ENCODE measurements around the gene SHROOM2.

The SHROOM2 gene

DNA sequence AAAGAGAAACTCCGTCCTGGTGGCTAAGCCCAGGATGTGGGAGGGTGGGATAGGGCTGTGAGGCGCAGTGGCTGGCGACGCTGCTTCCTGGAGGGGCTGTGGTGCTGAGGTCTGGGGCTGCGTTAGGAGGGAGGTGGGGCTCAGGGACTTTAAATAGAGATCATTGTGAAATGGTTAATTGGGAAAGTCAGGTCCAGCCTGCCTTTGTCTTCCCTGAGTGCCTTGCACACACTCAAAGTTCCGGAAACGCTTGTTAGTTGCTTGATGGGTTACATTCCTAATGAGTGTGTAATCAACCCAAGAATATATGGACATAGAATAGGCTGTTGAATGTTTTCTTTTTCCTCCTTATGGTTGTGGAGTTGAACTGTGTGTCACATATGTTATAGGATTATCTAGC is 125.3 kb downstream of the SHROOM2 start:
- H3K36me3 ChIP-seq, result no peaks in the 10 kb centered on the region
- no peaks in the 10 kb centered on the region for H3K27me3 ChIP-seq
- no peak overlapping the region for H3K4me3 ChIP-seq (ENCODE audit: low read depth, low read length)
- no peaks in the 10 kb centered on the region for H3K9me3 ChIP-seq
- H3K4me1 ChIP-seq, result no peaks in the 10 kb centered on the region
- TF ChIP-seq, protein P1, sequence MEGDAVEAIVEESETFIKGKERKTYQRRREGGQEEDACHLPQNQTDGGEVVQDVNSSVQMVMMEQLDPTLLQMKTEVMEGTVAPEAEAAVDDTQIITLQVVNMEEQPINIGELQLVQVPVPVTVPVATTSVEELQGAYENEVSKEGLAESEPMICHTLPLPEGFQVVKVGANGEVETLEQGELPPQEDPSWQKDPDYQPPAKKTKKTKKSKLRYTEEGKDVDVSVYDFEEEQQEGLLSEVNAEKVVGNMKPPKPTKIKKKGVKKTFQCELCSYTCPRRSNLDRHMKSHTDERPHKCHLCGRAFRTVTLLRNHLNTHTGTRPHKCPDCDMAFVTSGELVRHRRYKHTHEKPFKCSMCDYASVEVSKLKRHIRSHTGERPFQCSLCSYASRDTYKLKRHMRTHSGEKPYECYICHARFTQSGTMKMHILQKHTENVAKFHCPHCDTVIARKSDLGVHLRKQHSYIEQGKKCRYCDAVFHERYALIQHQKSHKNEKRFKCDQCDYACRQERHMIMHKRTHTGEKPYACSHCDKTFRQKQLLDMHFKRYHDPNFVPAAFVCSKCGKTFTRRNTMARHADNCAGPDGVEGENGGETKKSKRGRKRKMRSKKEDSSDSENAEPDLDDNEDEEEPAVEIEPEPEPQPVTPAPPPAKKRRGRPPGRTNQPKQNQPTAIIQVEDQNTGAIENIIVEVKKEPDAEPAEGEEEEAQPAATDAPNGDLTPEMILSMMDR (IDR thresholded peaks at IDR 0.05; ENCODE audit: low read depth, low read length), result no peak
- no peak for DNase-seq

DNA sequence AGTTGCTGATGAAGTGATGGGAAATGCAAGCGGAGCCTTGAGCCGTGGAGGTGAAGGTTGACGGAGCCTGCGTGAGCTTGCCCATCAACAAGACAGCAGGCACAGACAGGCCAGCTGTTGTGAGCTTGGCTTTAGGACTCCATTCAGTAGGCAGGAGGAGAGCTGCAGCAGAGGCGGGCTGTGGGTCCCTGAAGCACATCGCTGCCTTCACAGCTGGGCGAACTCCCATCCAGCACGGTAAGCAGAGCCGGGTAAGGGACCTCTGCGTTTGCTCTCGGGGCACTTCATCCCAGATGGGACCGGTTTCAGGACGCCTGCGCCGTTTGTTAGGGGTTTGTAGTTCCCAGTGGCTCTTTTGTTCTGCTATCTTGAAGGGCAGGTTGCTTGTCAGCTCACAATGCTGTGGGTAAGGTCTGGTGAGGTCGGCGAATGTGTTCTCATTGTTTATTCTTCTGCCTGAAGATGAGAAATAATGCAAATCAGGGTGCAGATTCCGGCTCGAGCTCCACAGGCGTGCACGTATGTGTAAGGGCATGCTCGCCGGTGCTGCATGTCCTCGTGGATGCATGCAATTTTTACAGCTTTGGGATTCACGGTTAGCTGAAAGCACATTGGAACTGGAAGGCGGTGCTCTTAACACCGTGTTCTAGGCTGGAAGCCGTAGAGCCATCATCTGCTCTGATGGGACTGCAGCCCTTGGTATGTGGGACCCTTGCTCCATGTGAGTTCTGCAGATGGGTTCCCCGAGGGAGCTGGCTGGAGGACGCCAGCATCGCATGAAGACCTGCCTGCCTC is 126.3 kb downstream of the SHROOM2 start:
- DNase-seq, result no peak
- TF ChIP-seq, protein P1 (IDR thresholded peaks at IDR 0.05; ENCODE audit: low read depth, low read length), result no peak
- no peak overlapping the region for H3K4me3 ChIP-seq (ENCODE audit: low read depth, low read length)
- no peaks in the 10 kb centered on the region for H3K36me3 ChIP-seq
- H3K9me3 ChIP-seq, result no peaks in the 10 kb centered on the region
- H3K27me3 ChIP-seq, result no peaks in the 10 kb centered on the region
- H3K4me1 ChIP-seq, result no peaks in the 10 kb centered on the region

DNA sequence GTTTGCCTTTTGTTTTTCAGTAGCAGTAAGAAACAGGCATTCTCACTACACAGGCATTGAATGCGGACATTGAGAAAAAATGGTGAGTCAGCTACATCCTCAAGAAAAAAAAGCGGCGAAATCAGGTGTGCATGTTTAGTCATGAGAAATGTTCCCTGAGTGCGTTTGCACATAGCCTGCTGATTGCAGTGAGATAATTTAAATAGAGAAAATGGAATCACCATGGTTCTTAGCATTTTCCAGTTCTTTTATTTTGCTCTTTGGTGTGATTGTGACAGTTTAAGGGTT is 126.9 kb downstream of the SHROOM2 start:
- H3K9me3 ChIP-seq, result no peaks in the 10 kb centered on the region
- TF ChIP-seq, protein P1 (IDR thresholded peaks at IDR 0.05; ENCODE audit: low read depth, low read length), result no peak
- no peaks in the 10 kb centered on the region for H3K4me1 ChIP-seq
- DNase-seq, result no peak
- H3K36me3 ChIP-seq, result no peaks in the 10 kb centered on the region
- H3K27me3 ChIP-seq, result no peaks in the 10 kb centered on the region
- no peak overlapping the region for H3K4me3 ChIP-seq (ENCODE audit: low read depth, low read length)

DNA sequence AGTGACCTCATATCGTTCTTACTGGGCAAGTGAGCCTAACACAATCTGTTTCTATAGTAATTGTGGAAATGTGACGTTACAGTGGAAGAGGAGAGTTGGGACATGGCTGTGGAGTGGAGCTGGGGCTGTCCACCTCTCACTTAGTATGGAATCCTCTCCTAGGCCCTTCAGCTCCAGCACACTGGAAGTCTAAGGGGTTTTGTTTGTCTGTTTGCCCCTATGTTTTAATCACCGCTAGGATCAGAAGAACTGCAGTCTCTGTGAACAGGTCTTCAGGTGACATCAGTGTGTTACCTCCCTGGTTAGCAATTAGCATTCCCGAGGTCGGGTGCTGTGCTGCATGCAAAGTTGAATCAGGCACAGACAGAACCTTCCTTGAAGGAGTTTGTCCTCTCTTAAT is 131.6 kb downstream of the SHROOM2 start:
- Histone ChIP-seq H3K4me3 (ENCODE audit: low read depth, low read length) (no peak overlapping the region), H3K27me3 (no peaks in the 10 kb centered on the region)

DNA sequence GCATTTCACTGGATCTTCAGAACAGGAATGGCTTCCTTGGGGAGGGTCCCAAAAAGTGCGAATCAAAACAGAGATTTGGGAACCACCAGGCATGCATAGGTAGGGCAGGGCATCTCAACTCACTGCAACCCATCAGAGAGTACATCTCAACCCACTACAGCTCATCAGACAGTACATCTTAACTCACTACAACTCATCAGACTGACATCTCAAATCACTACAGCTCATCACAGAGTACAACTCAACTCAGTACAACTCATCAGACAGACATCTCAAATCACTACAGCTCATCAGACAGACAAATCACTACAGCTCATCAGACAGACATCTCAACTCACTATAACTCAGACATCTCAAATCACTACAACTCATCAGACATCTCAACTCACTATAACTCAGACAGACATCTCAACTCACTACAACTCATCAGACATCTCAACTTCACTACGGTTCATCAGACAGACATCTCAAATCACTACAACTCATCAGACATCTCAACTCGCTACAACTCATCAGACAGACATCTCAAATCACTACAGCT is 133.5 kb downstream of the SHROOM2 start:
- no peaks in the 10 kb centered on the region for H3K27me3 ChIP-seq
- no peak overlapping the region for H3K4me3 ChIP-seq (ENCODE audit: low read depth, low read length)
- H3K4me1 ChIP-seq, result no peaks in the 10 kb centered on the region
- DNase-seq, result no peak
- H3K36me3 ChIP-seq, result no peaks in the 10 kb centered on the region
- TF ChIP-seq, protein P1 (IDR thresholded peaks at IDR 0.05; ENCODE audit: low read depth, low read length), result no peak
- no peaks in the 10 kb centered on the region for H3K9me3 ChIP-seq

More for the DNA sequence above, 131.6 kb downstream of the SHROOM2 start:
- Histone ChIP-seq H3K9me3 (no peaks in the 10 kb centered on the region), H3K4me1 (no peaks in the 10 kb centered on the region), H3K36me3 (no peaks in the 10 kb centered on the region)
- TF ChIP-seq, protein P1 (IDR thresholded peaks at IDR 0.05; ENCODE audit: low read depth, low read length), result no peak
- DNase-seq, result no peak

DNA sequence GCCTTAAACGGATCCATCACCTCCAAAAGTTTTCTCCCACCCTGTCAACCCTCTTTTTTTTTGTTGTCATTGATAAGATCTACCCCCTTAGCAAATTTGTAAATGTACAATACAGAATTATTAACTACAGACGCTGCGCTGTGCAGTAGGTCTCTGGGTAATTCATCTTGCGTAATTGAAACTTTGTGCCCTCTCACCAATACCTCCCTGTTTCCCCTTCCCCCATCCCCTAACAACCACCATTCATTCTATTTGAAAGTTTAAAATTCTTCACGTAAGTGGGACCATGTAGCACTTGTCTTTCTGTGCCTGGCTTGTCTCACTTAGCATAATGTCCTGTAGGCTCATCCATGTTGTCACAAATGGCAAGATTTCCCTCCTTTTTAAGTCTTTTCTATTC is 135.2 kb downstream of the SHROOM2 start:
- DNase-seq, result no peak
- TF ChIP-seq, protein P1 (IDR thresholded peaks at IDR 0.05; ENCODE audit: low read depth, low read length), result no peak
- Histone ChIP-seq H3K4me1 (no peaks in the 10 kb centered on the region), H3K36me3 (no peaks in the 10 kb centered on the region), H3K27me3 (no peaks in the 10 kb centered on the region), H3K4me3 (ENCODE audit: low read depth, low read length) (no peak overlapping the region), H3K9me3 (no peaks in the 10 kb centered on the region)

Data from BE2C (cell line).